GM12874 (cell line): Measurements from ENCODE around the gene OR2M2.

Experiments used
- TF ChIP-seq, protein P1 (sequence below): IDR thresholded peaks from 2 replicates; pipeline ENCODE4 v1.5.1; 2011; ENCODE audit warnings: low read depth, mild to moderate bottlenecking, control low read depth, low read length, moderate library complexity; ENCODE audit not compliant: insufficient read depth

The OR2M2 gene

DNA sequence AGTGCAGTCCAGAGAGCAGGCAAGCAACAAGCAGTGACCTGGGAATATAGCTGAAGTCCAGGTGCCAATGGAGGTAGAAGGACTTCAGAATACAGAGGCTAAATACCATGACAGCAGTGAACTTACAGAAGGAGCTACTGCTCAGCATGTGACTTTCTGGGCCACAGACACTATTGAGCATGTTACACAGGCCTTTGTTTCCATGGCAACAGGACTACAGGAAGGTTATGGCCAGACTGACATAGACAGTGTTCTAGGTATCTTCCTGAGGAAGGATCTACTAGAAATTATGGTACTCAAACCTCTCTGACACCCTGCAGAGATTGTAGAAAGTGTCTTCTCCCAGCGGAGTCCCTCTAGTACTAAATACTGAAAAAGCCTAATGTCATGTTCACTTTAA lies 18.7 kb upstream of the OR2M2 start:
- TF ChIP-seq, protein P1, sequence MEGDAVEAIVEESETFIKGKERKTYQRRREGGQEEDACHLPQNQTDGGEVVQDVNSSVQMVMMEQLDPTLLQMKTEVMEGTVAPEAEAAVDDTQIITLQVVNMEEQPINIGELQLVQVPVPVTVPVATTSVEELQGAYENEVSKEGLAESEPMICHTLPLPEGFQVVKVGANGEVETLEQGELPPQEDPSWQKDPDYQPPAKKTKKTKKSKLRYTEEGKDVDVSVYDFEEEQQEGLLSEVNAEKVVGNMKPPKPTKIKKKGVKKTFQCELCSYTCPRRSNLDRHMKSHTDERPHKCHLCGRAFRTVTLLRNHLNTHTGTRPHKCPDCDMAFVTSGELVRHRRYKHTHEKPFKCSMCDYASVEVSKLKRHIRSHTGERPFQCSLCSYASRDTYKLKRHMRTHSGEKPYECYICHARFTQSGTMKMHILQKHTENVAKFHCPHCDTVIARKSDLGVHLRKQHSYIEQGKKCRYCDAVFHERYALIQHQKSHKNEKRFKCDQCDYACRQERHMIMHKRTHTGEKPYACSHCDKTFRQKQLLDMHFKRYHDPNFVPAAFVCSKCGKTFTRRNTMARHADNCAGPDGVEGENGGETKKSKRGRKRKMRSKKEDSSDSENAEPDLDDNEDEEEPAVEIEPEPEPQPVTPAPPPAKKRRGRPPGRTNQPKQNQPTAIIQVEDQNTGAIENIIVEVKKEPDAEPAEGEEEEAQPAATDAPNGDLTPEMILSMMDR: no peak

DNA sequence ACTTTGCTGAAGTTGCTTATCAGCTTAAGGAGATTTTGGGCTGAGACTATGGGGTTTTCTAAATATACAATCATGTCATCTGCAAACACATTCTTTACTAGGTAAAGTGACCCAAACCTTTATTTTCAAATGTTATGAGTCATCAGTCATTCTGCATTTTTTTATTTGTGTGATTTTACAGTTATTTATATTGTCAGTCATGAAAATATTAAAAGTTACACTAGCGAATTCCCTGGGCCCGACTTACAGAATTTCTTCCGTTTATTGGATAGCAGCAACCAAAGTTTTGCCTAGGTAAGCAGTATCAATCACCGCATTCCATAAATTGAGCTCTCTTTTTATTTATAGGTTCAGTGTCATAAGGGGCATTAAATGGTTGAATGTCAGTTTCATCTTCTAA lies 15.9 kb upstream of the OR2M2 start:
- TF ChIP-seq, protein P1: no peak

DNA sequence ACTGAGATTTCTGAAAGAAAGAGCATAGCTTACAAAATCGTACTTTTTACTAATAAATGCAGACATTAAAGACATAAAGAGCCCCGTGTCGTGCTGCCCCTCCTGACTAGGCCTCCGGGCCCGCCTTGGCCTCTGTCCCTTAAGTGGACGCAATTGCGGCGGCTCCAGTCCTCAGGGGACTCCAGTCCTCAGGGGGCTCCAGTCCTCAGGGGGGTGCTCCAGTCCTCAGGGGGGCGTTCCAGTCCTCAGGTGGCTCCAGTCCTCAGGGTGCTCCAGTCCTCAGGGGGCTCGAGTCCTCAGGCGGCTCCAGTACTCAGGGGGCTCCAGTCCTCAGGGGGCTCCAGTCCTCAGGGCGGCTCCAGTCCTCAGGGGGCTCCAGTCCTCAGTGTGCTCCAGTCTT lies 10.6 kb upstream of the OR2M2 start:
- TF ChIP-seq, protein P1: no peak

DNA sequence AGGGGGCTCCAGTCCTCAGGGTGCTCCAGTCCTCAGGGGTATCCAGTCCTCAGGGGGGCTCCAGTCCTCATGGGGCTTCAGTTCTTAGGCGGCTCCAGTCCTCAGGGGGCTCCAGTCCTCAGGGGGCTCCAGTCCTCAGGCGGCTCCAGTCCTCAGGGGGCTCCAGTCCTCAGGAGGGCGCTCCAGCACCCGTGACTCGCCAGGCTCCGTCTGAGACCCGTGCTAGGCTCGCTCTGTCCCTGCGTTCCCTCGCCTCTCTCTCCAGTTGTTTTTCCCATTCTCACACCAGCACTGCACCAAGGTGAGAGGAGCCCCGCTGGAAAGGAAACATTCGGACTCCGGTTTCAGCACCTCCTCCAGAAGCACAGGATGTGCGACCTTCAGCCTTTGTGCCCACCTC lies 9.4 kb upstream of the OR2M2 start:
- TF ChIP-seq, protein P1: no peak

DNA sequence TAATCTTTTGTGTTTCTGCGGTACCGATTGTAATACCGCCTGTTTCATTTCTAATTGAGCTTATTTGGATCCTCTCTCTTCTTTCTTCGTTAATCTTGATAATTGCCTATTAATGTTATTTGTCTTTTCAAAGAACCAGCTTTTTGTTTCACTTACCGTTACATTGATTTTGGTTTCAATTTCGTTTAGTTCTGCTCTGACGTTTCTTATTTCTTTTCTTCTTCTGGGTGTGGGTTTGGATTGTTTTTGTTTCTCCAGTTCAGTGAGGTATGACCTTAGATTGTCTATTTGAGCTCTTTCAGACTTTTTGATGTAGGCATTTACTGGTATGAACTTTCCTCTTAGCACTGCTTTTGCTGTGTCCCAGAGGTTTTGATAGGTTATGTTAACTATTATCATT lies 9.4 kb downstream of the OR2M2 start:
- TF ChIP-seq, protein P1: no peak

DNA sequence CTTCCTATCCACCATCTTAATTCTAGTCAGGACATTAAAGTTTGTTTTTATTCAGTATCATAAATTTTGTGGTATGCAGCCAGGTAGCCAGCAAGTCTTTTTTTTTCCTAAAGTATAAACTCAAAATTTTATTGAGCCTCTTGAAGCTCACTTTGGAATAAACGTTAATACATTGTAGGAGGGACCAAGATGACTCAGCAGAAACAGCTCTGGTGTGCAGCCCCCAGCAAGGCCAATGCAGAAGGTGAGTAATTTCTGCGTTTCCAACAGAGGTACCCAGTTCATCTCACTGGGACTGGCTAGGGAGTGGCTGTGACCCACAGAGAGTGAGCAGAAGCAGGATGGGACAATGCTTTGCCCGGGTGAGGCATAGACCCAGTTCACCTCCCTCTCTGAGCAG lies 12.7 kb downstream of the OR2M2 start:
- TF ChIP-seq, protein P1: no peak

DNA sequence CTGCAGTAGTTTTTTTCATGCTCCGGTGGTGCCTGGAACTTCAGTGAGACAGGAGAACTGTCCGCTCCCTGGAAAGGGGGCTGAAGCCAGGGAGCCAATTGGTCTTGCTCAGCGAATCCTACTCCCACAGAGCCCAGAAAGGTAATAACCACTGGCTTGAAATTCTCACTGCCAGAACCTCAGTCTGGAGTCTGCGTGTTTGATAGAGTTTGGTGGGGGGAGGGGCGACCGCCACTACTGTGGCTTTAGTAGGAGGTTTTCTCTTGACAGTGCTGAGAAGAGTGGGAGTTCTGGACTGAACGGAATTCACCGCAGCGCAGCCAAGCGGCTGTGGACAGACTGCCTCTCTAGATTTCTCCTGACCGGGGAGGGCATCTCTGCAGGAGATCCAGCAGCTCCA lies 14.4 kb downstream of the OR2M2 start:
- TF ChIP-seq, protein P1: no peak

DNA sequence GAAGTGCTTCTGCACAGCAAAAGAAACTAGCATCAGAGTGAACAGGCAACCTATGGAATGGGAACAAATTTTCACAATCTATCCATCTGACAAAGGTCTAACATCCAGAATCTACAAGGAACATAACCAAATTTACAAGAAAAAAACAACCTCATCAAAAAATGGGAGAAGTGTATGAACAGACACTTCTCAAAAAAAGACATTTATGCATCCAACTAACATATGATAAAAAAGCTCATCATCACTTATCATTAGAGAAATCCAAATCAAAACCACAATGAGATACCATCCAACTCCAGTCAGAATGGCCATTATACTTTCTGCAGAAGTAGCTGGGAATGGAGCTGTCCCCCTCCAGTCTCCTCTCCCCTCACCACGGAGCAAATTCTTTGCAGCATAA lies 19.5 kb downstream of the OR2M2 start:
- TF ChIP-seq, protein P1: no peak
